MM.1S (cell line): ENCODE measurements around the gene GDF7.

Experiments
- CTCF ChIP-seq: fragments of 300-600 bp; sonication (generic); IDR thresholded peaks from 2 replicates; pipeline ENCODE4 v1.5.1; 2016; ENCODE audit warnings: antibody characterized with exemption, low read length, mixed read lengths
- EZH2 ChIP-seq: fragments of 300-600 bp; sonication (generic); optimal IDR thresholded peaks from 2 replicates; pipeline ENCODE3; 2017; ENCODE audit warnings: low read depth, mild to moderate bottlenecking, antibody characterized with exemption, low read length, mixed read lengths

DNA sequence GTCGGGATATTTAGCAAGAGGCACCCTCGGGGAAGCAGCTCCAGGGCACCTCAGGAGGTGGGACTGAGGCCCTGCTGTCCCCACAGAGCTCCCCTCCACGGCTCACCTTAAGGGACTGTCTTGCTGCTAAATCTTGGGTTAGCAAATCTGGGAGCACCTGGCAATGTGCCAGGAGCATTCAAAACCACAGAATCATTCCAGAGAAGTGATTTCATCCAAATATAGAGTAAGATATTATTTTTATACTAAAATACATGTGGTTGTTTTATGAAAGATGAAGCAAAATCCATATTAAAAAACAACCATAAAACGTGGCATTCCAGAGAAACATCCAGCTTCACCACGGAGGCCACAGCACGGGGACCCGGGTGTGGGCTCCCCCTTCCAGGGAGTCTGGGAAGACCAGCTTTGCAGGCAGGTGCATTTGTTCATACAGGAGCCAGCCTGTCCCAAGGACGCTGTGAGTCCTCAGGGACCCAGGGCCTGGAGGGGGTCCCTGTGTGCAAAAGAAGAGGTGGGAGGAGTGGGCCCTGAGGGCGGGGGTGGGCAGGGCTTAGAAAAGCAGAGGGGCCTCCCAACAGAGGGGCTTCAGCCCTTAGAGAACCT is 32.3 kb upstream of the GDF7 start:
- TF ChIP-seq CTCF (no peak), EZH2 (no peak)
